SH-SY5Y (cell line): ENCODE measurements around the gene KCNJ1.

Experiments
- GATA2 ChIP-seq: IDR thresholded peaks from 2 replicates; pipeline ENCODE4 v1.6.1; 2011; ENCODE audit warnings: mild to moderate bottlenecking, low read depth, low read length
- GATA3 ChIP-seq: IDR thresholded peaks from 2 replicates; pipeline ENCODE4 v1.6.1; 2011; ENCODE audit warnings: low read depth, mild to moderate bottlenecking, low read length, moderate library complexity

GRCh38 chr11:128807909-128808308 is 59.2 kb downstream of the KCNJ1 start:
- TF ChIP-seq GATA3 (no peak), GATA2 (no peak)
